Smooth muscle cell (in vitro differentiated cells): Measurements from ENCODE around the gene OR2Y1. TPM values are rescaled to one million over a fixed set of nuclear protein-coding genes. Genes with fewer than 3 reads are reported as not detected.
A peak's percentile ranks its signal among the peaks of the same experiment; 100 is the strongest.
"Not testable (repeated sequence)": the region's sequence is repeated elsewhere in the genome, so short reads cannot be mapped to it uniquely, and the experiment has no call there.

Experiments
- DNase-seq: peaks from one replicate; lab custom pipeline; 2025; ENCODE audit not compliant: unreplicated experiment; lab: John Stamatoyannopoulos, UW
- H2AFZ ChIP-seq: fragments of 200-600 bp; sonication (generic); 2 replicates; pipeline ENCODE4 v1.6.0; 2016; ENCODE audit warnings: antibody characterized with exemption, low read depth, mild to moderate bottlenecking
- H3F3A ChIP-seq: fragments of 200-600 bp; sonication (generic); 2 replicates; pipeline ENCODE4 v1.6.0; 2017; ENCODE audit warnings: antibody characterized with exemption, low read depth
- H3K27ac ChIP-seq: fragments of 200-600 bp; sonication (generic); 2 replicates; pipeline ENCODE4 v1.5.1; 2016; ENCODE audit warnings: low read depth, mild to moderate bottlenecking
- H3K27me3 ChIP-seq: fragments of 200-600 bp; sonication (generic); 2 replicates; pipeline ENCODE4 v1.6.1; 2016; ENCODE audit warnings: low read depth, mild to moderate bottlenecking
- H3K36me3 ChIP-seq: fragments of 200-600 bp; sonication (generic); 2 replicates; pipeline ENCODE4 v1.5.1; 2016; ENCODE audit warnings: low read depth
- H3K4me1 ChIP-seq: fragments of 200-600 bp; sonication (generic); 2 replicates; pipeline ENCODE4 v1.5.1; 2016; ENCODE audit warnings: low read depth
- H3K4me2 ChIP-seq: fragments of 200-600 bp; sonication (generic); 2 replicates; pipeline ENCODE4 v1.6.0; 2016; ENCODE audit warnings: mild to moderate bottlenecking
- H3K4me3 ChIP-seq: fragments of 200-600 bp; sonication (generic); 2 replicates; pipeline ENCODE4 v1.5.1; 2016; ENCODE audit warnings: mild to moderate bottlenecking
- H3K79me2 ChIP-seq: fragments of 200-600 bp; sonication (generic); 2 replicates; pipeline ENCODE4 v1.6.0; 2016; ENCODE audit warnings: low read depth, mild to moderate bottlenecking
- H3K9ac ChIP-seq: fragments of 200-600 bp; sonication (generic); 2 replicates; pipeline ENCODE4 v1.6.0; 2016; ENCODE audit warnings: low read depth
- H3K9me3 ChIP-seq: fragments of 200-600 bp; sonication (generic); replicated peaks from 2 replicates; pipeline ENCODE4 v1.5.1; 2016; ENCODE audit warnings: low read depth
- H4K20me1 ChIP-seq: fragments of 200-600 bp; sonication (generic); 2 replicates; pipeline ENCODE4 v1.6.0; 2016; ENCODE audit warnings: low read depth
- WGBS: methylation state at CpG from one replicate; pipeline ENCODE4 v1.1.7; 2016; ENCODE audit warnings: low lambda C conversion rate; 5-methylcytosine and 5-hydroxymethylcytosine counted together
- polyA plus RNA-seq: library from polyadenylated mRNA; unstranded; fragments of >200 nt; fragmentation: Nextera tagmentation; extraction: Ambion mirVana; gene quantifications from 2 replicates; pipeline ENCODE4 v1.2.1, GENCODE V29; 2016
- total RNA-seq: library from RNA; depleted of rRNA; stranded (reverse); fragments of >200 nt; gene quantifications from 2 replicates; pipeline ENCODE4 v1.2.3, GENCODE V29; 2014
- TF ChIP-seq, protein P1 (sequence below): fragments of 200-600 bp; sonication (generic); IDR thresholded peaks from 2 replicates; pipeline ENCODE4 v1.5.1; 2017; ENCODE audit warnings: borderline replicate concordance, mild to moderate bottlenecking, antibody characterized with exemption; ENCODE audit not compliant: insufficient read depth, poor library complexity, severe bottlenecking

The OR2Y1 gene
- total and polyA plus RNA-seq, 2 experiments from 2014 or later, result not detected

DNA sequence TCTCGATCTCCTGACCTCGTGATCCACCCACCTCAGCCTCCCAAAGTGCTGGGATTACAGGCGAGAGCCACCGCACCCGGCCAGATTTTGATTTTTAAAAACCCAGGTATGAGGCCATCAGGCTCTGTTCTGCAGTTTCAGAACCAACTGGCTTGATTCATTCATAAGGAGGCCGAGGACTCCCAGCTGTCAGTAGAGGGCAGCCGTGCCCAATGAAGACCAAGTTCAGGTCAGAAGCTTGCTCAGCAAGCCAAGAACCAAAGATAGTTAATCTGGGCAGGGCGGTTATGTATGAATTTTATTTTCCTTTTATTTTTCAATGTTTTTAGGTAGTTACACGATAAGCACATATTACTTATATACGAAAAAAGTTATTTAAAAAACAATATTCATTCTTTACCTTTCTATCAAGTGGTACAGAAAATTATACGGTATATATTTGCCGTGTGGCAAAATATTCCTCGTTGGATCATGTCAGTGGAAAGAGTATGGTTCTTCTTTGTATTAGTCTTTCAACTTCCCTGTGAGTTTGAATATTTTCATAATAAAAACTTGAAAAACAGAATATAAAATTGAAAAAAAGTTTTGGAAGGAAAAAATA, 44.7 kb upstream of the OR2Y1 start:
- Histone ChIP-seq H3F3A (peaks cover 29% of the 10 kb centered on the region), H3K9me3 (no peaks in the 10 kb centered on the region), H3K36me3 (no peaks in the 10 kb centered on the region), H2AFZ (no peak overlapping the region), H3K79me2 (peaks cover 6% of the 10 kb centered on the region), H3K27me3 (no peaks in the 10 kb centered on the region), H3K9ac (no peak overlapping the region), H3K4me1 (peaks cover 33% of the 10 kb centered on the region), H3K4me3 (no peak overlapping the region), H4K20me1 (peaks cover 48% of the 10 kb centered on the region), H3K4me2 (peak overlapping the region; percentile 60), H3K27ac (peak overlapping the region; percentile 81)
- no peak for DNase-seq
- 50% methylated on average over 12 of the region's 13 CpGs for WGBS
- TF ChIP-seq, protein P1, sequence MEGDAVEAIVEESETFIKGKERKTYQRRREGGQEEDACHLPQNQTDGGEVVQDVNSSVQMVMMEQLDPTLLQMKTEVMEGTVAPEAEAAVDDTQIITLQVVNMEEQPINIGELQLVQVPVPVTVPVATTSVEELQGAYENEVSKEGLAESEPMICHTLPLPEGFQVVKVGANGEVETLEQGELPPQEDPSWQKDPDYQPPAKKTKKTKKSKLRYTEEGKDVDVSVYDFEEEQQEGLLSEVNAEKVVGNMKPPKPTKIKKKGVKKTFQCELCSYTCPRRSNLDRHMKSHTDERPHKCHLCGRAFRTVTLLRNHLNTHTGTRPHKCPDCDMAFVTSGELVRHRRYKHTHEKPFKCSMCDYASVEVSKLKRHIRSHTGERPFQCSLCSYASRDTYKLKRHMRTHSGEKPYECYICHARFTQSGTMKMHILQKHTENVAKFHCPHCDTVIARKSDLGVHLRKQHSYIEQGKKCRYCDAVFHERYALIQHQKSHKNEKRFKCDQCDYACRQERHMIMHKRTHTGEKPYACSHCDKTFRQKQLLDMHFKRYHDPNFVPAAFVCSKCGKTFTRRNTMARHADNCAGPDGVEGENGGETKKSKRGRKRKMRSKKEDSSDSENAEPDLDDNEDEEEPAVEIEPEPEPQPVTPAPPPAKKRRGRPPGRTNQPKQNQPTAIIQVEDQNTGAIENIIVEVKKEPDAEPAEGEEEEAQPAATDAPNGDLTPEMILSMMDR, result peak; percentile 64

DNA sequence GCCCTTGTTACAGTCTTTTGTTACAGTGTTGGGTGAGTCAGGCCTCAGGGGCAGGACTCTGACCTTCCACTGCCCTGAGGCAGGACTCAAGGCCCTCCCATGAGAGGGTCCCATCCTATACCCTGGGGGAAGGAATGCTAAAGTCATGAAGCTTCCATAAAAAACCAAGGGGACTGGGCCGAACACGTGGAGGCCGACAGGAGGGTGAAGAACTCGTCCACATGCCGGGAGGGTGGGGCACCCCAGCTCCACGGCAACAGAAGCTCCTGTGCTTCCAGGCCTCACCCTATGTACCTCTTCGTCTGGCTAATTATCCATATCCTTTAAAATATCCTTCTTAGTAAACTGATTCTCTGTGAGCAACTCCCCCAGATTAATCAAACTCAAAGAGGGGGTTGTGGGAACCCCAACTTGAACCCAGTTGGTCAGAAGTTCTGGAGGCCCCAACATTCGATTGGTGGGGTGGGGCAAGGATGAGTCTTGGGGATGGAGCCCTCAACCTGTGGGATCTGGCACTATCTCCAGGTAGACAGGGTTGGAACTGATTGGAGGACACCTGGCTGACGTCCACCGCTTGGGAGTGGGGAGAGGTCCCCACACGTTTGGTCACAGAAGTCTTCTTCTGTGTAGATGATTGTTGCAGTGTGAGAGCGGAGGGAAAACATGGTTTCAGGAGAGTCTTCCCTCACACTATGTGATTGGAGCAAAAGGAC, 43.6 kb upstream of the OR2Y1 start:
- Histone ChIP-seq H3K27ac (no peak overlapping the region), H3K9ac (no peak overlapping the region), H3K4me1 (peaks cover 33% of the 10 kb centered on the region), H4K20me1 (peaks cover 39% of the 10 kb centered on the region), H2AFZ (no peak overlapping the region), H3K27me3 (no peaks in the 10 kb centered on the region), H3K36me3 (no peaks in the 10 kb centered on the region), H3K4me3 (no peak overlapping the region), H3K79me2 (no peaks in the 10 kb centered on the region), H3K9me3 (no peaks in the 10 kb centered on the region), H3K4me2 (no peak overlapping the region), H3F3A (peaks cover 29% of the 10 kb centered on the region)
- DNase-seq, result no peak
- 89% methylated on average over 12 of the region's 12 CpGs for WGBS
- TF ChIP-seq, protein P1, result no peak

DNA sequence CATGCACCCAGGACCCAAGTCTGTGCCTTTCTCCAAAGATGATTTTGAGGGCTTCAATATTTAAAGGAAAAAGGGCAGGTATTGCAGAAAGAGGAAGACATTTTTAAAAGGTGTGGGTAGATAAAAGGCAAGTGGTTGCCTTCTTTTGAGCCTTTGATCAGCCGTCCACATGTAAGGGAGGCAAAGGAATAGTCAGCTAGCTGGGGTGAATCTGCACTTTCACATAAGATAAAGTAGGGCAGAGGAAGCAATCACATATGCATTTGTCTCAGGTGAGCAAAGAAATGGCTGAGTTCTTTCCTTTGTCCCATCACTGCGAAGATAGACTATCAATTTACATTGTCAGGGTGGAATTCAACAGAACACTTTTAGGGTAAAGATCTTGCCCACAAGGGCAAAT, 42.9 kb upstream of the OR2Y1 start:
- DNase-seq, result no peak
- Histone ChIP-seq H3K36me3 (no peaks in the 10 kb centered on the region), H3K27me3 (no peaks in the 10 kb centered on the region), H3K9me3 (no peaks in the 10 kb centered on the region), H4K20me1 (peaks cover 33% of the 10 kb centered on the region), H3K4me2 (no peak overlapping the region), H2AFZ (no peak overlapping the region), H3K4me3 (no peak overlapping the region), H3K27ac (no peak overlapping the region), H3K79me2 (no peaks in the 10 kb centered on the region), H3K9ac (no peak overlapping the region), H3F3A (peaks cover 28% of the 10 kb centered on the region), H3K4me1 (peaks cover 33% of the 10 kb centered on the region)
- TF ChIP-seq, protein P1, result no peak
- 93% methylated on average over 2 of the region's 2 CpGs for WGBS

DNA sequence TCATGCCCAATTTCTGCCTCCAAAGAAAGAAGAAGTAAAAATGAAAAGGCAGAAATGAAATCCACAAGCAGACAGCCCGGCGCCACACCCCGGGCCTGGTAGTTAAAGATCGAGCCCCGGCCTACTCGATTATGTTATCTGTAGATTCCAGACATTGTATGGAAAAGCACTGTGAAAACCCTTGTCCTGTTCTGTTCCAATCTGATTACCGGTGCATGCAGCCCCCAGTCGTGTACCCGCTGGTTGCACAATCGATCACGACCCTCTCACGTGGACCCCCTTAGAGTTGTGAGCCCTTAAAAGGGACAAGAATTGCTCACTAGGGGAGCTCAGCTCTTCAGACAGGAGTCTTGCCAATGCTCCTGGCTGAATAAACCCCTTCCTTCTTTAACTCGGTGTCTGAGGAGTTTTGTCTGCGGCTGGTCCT, 42.1 kb upstream of the OR2Y1 start:
- DNase-seq, H3K27me3 ChIP-seq, H3K9me3 ChIP-seq, H3K4me3 ChIP-seq, H2AFZ ChIP-seq, H3K27ac ChIP-seq, H3K36me3 ChIP-seq, H3K4me2 ChIP-seq, H3K9ac ChIP-seq, H3K79me2 ChIP-seq: not testable (repeated sequence)
- H3F3A ChIP-seq, result peaks cover 23% of the 10 kb centered on the region
- H3K4me1 ChIP-seq, result peaks cover 26% of the 10 kb centered on the region
- H4K20me1 ChIP-seq, result peaks cover 24% of the 10 kb centered on the region
- 88% methylated on average over 14 of the region's 14 CpGs for WGBS
